H54 (cell line): Measurements from ENCODE around the gene LAMC1.

Source experiments
- DNase-seq: peaks from one replicate; pipeline ENCODE4 v3.0.0; 2011; ENCODE audit warnings: low spot score, mixed read lengths; ENCODE audit not compliant: insufficient read length
- FAIRE-seq: peaks from 3 replicates; lab custom pipeline; 2011; peaks lifted over from hg19 to GRCh38; lab: Jason Lieb, UNC
- POLR2A ChIP-seq: IDR thresholded peaks from 2 replicates; pipeline ENCODE4 v1.6.1; 2011; ENCODE audit warnings: low read depth, mild to moderate bottlenecking, low read length

Gene LAMC1

DNA sequence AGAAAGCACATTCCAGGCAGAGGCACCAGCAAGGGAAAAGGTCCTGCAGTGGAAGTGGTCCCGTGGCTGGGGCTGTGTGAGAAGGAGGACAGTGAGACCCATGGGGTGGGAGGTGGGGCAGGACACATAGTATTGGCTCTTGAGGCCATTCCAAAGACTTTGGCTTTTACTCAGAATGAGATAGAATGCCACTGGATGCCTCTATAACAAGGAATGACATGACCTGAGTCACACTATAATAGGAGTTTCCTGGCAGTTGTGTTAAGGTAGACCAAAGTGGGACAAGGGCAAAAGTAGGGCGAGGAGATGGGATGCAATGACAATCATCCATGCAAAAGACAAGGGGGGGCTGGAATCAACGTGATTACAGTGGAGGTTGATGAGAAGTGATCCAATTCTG lies 138.2 kb downstream of the LAMC1 start:
- DNase-seq (no peak), FAIRE-seq (no peak)
- TF ChIP-seq POLR2A: no peak

GRCh38 chr1:183163316-183163715 lies 140.1 kb downstream of the LAMC1 start:
- TF ChIP-seq POLR2A: no peak
- DNase-seq (peak; percentile 33), FAIRE-seq (peak; percentile 82)

GRCh38 chr1:183164340-183164739 lies 141.1 kb downstream of the LAMC1 start:
- FAIRE-seq (peak; percentile 87), DNase-seq (peak; percentile 56)
- TF ChIP-seq POLR2A: no peak

- FAIRE-seq: no peak
- no peak for TF ChIP-seq POLR2A
- DNase-seq: no peak
These were observed 141.7 kb downstream of the LAMC1 start for GRCh38 chr1:183164963-183165362.

DNA sequence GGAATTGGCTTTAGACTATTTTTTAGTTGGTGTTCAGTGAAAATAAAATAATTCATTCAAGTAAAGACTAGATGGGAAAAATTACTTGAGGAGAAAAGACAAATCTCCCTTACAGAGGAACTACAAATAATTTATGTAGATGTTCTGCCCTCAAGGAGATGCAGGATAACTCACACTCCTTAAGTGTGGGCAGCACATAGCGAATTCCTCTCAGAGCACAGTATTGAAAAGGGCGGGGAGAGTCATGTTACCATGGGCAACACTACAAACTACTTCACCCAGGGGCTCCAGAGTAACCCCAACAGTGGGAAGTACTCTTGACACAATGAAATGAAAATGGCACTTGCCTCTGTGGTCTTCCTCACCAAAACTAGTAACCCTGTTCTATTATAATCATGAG lies 142.2 kb downstream of the LAMC1 start:
- no peak for DNase-seq
- TF ChIP-seq POLR2A: no peak
- no peak for FAIRE-seq

DNA sequence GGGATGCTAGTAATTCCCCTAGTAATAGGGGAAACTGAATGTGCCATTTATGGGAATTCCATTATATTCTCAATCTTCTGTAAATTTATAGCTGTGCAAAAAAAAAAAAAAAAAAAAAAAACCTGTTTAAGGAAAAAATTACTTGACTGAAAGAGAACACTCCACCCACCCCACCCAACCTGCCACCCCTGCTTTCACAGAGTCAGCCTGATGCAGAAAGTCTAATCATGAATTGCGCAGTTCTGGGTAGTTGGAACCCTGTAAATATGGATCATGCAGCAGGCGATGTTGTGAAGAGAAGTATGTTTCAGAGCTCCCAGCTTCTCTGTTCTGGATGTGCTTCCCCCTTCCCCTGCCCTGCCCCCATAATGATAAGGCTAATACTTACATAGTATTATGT lies 143.2 kb downstream of the LAMC1 start:
- FAIRE-seq (no peak), DNase-seq (no peak)
- no peak for TF ChIP-seq POLR2A

DNA sequence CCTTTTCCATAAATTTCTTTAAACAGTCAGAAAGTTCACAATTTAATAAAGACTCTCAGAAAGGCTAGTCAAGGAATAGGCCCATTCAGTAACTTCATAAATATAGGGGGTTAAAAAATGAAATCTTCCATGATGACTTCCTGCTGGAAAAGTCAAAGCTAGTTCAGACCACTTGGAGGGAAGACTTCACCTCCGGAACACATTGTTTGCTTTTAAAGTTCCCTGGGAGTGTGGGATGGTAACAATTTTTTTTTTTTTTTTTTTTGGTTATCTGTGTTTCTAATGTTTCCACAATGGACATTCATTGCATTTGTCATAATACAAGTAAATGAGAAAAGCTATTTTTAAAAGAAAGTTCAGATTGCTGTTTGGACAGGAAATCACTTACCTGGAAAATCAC lies 144.5 kb downstream of the LAMC1 start:
- no peak for DNase-seq
- TF ChIP-seq POLR2A: no peak
- FAIRE-seq: no peak

DNA sequence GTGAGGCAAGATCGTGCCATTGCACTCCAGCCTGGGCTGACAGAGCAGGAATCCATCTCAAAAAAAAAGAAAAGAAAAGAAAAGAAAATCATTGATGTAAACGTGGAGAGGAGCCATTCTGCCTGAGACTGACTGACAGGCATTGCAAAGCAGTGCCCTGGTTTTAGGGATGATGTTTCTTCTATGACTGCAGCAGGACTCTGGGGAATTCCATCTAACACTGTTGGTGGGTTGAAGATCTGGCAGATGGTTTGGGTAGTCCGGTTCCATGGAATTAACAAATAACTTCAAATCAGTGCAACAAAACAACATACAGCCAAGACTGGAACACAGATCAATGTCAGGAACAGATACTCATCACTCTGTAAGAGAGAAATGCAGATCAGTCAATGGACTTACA lies 145.1 kb downstream of the LAMC1 start:
- TF ChIP-seq POLR2A: no peak
- FAIRE-seq (no peak), DNase-seq (no peak)

GRCh38 chr1:183173828-183174227 lies 150.6 kb downstream of the LAMC1 start:
- DNase-seq: no peak
- no peak for FAIRE-seq
- no peak for TF ChIP-seq POLR2A

DNA sequence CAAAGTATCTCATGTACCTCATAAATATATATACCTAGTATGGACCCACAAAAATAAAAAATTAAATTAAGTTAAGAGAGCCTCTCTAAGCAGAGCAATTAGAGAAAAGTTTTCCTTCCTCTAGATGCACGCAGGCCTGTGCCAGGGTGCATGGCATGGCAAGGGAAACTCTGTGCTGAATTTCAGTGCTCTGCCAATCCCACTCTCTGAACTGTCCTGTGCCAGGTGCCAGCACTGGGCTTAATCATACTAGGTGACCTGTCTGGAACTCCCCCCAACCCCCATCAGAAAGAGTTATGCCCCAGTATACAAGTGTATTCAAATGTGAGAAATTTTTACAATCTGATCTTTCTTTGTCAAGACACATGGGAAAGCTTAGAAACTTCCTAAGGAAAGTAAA lies 152.4 kb downstream of the LAMC1 start:
- FAIRE-seq (no peak), DNase-seq (no peak)

DNA sequence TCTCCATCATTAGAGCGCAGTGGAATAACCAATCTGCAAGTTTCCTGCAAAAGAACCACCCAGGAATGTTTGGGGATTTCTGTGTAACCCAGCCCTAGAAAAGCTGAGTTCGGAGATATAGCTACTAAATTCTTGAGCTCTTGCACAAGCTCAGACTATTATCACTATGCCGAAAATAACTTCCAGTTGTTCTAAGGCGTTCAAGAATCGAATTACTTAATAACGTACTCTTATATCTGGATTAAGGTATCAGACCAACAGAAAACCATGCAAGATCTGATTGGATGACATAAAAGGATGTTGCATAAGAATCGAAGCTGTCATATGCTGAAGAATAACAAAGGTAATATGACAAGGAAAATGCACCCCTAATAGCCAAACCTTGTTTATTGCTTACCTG lies 155.3 kb downstream of the LAMC1 start:
- DNase-seq: no peak
- no peak for FAIRE-seq
- no peak for TF ChIP-seq POLR2A

More for the DNA sequence above, 152.4 kb downstream of the LAMC1 start:
- TF ChIP-seq POLR2A: no peak

DNA sequence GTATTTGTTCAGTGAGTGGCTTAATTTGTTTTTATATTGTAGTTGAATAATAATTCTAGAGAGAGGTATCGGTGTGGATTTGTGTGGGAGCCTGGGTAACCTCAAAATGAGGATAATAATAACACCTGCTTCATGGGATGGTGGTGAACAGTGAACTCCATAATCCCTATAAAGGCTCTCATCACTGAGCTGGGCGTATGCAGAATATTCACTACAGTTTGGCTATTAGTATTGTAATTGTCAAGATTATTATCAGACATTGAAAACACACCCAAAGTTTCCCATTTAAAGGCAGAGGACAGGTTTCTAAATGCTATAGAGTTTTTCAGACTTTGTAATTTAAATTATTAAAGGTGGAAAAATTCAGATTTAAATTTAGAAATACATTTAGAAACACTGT lies 155.8 kb downstream of the LAMC1 start:
- no peak for FAIRE-seq
- DNase-seq: no peak
- TF ChIP-seq POLR2A: no peak

- peak; percentile 30 for DNase-seq
- no peak for TF ChIP-seq POLR2A
- FAIRE-seq: no peak
These were observed 157.0 kb downstream of the LAMC1 start for GRCh38 chr1:183180218-183180617.

- peak; percentile 83 for FAIRE-seq
- peak; percentile 40 for DNase-seq
- no peak for TF ChIP-seq POLR2A
These were observed 157.4 kb downstream of the LAMC1 start for GRCh38 chr1:183180634-183181056.

DNA sequence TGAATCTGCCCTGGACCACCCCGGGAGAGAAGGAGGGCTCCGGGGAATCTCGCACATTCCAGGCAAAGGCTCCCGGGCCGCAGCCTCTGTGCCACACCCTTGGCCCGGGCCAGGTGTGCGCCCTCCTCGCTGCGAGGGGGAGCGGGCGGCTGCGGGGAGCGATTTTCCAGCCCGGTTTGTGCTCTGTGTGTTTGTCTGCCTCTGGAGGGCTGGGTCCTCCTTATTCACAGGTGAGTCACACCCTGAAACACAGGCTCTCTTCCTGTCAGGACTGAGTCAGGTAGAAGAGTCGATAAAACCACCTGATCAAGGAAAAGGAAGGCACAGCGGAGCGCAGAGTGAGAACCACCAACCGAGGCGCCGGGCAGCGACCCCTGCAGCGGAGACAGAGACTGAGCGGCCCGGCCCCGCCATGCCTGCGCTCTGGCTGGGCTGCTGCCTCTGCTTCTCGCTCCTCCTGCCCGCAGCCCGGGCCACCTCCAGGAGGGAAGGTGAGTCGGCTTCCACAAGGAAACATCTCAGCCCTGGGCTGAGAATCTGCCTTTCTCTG lies 162.8 kb downstream of the LAMC1 start, which contains the start of gene LAMC2:
LAMC2 (plus strand) TSS at position 324 of the 550 bp plus-strand sequence; CDS start at position 413, 89 bp downstream.
- DNase-seq (peak; percentile 70), FAIRE-seq (no peak)
- 0 out of 2 replicates have a peak, but pooled peaks have one; percentile 6 for TF ChIP-seq POLR2A
